SIG-M5 treated with dmso at 0.1 percent for 504 hours (cell line): Measurements from ENCODE around the gene POLDIP3.
"Not testable (repeated sequence)": the region's sequence is repeated elsewhere in the genome, so short reads cannot be mapped to it uniquely, and the experiment has no call there.

Source experiments
- DNase-seq: peaks from one replicate; lab custom pipeline; 2025; ENCODE audit not compliant: unreplicated experiment; lab: John Stamatoyannopoulos, UW

Gene POLDIP3

DNA sequence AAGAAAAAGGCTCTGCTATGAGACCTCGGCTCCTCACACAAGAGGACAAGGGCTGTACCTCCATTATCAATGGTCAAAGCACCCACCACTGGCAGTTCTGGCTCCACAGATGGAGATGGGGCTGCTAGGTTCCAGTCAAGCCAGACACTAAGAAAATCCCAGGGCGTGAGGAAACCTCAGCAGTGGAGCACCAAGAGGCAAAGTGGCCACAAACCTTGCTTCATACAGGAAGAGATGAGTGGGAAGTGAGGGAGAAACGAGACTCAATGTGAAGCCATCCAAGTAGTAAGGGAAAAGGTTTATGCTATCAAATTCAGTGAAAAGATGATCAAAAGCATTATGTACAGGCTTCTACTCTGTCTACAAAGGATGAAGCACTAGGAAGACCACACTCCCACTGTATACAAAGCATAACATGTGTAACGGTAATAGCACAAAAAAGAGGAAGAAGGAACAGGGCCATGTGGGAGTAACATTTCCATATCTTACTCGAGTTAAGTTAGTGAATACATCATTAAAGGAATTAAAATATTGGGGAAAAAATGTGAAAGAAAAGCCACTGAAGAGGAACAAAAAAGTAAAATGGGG is 27.0 kb downstream of the POLDIP3 start:
- DNase-seq = peak; percentile 55

DNA sequence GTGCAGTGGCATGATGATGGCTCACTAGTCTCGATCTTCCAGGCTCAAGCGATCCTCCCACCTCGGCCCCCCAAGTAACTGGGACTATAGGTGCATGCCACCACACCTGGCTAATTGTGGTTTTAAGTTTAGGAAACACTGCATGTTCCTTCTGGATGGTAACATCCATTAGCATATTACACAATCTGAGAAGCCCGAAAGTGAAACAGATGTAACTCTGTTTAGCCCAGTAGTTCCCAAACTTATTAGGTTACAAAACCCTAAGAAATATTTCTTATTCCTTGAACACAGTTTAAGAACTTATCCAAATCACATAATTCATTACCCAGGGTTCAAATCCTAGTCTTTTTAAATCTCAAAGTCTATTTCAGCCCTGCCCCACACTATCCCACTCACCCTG is 28.3 kb downstream of the POLDIP3 start:
- no peak for DNase-seq

DNA sequence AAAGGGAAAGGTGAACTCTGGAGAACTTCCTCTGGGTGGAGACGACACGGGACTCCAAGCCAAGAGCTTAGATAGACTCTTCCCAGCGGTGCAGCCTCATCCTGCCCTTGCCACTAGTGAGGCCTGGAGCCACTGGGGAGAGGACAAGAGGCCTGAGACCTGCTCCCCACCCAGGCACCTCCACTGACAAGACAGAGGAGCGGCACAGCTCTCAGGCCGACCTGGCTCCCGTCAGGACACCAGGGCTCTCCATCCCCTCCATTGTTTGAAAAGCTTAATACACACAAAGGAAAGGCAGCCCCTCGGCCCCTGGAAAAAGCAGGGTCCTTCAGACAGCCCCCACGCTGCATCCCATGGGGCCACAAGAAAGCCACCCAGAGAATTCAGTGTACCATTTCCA is 29.6 kb downstream of the POLDIP3 start:
- DNase-seq = no peak

DNA sequence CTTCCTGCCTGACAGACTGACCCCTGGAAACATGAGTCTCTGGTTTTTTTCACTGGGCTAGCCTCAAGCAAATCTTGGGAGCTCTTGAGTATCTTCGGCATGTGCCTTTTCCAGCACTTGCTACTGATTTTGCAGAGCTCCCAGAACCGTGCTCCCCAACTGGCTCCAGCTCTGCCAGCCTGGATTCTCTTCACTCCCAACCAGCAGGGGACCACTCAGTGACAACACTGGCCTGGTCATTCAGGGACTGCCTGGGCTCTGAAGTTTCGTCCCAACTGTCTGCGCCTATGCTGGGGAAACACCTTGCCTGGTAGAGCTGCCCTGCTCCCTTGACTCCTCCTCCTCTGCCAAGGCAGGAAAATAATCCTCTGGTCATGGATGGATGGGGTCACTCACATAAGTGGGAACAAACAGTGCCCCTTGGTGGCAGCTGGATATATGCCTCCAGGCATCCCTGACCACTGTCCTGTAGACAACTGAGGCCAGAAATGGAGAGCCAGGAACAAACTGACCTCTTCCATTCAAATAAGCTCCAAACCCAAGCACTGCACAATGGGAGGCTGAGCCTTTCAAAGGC is 30.2 kb downstream of the POLDIP3 start:
- DNase-seq = no peak

DNA sequence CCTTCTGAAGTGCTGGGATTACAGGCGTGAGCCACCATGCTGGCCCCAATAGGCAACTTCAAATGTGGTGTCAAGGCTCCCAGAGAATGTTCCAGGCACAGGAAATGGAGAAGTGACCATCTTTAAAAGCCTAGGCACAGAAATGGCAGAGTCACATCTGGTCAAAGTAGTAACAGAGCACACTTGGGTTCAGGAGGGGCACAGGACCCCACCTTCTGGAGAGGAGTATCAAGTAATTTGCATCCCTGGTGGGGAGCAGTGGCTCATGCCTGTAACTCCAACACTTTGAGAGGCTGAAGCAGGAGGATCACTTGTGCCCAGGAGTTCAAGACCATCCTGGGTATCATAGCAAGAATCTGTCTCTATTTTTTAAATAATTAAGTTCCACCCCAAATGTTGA is 31.7 kb downstream of the POLDIP3 start:
- DNase-seq = no peak

DNA sequence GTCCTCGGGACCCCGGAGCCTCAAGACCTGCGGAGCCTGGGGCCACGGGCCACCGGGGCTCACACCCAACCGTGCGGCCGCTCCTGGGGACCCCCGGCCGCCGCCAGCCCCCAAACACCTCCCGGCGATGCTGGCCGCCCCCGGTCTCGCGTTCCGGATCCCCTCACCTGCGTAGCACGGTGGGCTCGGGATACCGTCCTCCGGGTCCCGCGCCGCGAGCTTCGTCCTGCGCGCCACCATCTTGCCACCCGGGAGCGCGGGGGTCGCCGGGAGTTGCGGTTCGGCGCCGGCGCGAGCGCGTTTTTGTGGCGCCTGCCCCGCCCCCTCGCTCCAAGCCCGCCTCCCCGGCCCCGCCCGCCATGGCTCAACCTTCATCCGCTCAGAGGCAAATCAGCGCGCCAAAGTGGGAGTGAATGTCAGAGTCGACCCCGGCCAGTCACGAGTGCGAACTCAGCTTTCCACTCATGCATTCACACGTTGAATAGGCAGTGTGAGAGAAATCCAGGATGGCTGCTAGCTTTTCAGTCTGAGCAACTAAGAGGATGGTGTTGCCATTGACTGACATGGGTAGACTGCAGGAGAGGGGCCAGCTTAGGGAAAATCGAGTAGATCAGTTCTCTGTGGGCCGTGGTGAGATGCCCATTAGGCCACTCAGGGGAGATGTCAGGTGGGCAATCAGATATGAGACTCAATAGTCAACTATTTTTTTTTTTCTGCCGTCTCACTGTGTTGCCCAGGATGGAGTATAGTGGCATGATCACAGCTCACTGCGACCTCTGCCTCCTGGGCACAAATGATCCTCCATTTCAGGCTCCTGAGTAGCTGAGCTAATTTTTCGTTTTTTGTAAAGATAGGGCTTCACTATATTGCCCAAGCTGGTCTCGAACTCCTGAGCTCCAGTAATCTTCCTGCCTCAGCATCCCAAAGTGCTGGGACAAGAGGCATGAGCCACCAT is 32.6 kb downstream of the POLDIP3 start:
- DNase-seq = peak; percentile 54

DNA sequence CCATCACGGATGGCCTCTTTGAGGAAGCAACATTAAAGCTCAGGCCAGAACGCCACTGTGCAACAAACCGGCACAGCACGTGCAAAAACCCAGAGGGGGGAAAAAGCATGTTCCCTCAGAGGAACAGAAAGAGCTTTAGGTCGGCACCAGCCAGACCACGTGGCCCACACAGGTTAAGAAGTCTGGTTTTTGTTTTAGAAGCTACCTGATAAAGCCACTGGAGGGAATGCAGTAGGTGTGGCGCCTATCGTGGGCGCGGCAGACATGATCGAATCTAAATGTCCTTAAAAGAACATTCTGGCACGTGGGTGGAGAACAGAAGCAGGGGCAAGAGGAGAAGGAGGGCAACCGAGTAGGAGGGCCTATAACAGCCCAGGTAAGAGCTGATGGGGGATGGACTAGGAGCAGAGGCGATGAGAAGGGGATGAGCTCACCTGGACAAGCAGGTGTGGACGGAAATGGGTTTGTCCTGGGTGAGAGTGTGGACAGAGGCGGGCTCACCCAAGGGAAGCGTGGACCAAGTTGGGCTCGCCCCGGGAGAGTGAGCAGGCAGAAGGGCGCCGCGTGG is 33.4 kb downstream of the POLDIP3 start:
- DNase-seq = not testable (repeated sequence)

DNA sequence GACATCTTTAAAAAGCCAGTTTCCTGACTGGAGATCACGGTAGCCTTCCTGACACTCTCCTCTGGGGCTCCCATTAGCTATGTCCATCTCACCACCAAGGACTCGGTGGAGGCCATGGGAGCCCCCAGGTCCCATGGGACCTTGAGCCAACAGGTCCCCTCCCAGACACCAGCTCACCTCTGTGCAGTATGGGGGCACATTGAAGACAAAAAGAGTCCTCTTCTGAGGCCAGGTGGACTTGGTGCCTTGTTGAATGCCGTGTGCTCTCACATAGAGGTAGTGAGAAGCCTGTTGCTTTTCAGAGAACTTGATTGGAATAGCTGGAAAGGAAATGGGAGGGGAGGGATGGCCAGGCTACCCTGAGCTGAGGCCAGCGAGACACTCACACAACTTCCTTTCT is 34.6 kb downstream of the POLDIP3 start:
- DNase-seq = not testable (repeated sequence)

DNA sequence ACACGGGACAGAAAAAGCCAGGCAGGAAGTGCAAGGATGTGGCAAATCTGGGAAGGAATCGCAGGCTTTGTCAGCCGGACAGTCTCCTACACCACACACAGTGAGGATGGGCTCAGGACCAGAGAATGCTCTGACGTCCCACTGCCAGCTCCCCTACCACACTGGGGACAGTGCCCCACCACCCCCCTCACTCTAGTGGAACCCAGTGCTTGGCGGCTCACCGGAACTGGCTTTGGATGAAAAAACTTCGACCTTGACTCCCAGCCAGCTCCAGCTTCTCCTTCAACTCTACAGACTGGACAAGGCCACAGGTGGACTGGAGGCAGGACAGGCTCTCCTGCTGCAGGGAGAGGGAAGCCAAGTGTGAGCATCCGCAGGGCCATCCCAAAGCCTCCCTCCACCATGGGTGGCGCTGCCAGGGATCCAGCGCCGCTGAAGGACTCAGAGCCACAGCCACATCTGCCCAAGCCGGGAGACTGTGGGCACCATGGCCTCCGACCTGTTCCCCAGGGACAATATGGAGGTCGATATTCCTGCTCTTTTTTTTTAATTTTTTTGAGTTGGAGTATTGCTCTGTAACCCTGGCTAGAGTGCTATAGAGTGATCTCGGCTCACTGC is 37.0 kb downstream of the POLDIP3 start:
- no peak for DNase-seq

DNA sequence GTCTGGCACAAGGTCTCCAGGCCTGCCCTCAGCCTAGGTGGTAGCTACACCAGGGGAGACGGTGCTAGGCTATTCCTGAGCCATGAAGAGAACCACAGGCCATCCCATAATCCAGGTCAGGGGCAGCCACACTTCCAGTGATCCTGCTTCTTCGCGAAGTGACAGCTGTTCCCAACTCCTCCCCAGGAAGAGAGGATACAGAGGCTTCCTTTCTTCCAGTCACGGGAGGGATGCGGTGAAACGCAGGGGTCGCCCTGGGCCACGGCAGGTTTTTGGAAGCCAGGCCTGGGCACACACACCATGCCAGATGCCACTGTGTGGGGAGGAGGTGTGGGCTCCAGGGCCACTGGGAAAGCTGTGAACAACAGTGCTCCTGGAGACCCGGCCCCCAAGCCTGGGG is 37.5 kb downstream of the POLDIP3 start:
- DNase-seq = not testable (repeated sequence)

DNA sequence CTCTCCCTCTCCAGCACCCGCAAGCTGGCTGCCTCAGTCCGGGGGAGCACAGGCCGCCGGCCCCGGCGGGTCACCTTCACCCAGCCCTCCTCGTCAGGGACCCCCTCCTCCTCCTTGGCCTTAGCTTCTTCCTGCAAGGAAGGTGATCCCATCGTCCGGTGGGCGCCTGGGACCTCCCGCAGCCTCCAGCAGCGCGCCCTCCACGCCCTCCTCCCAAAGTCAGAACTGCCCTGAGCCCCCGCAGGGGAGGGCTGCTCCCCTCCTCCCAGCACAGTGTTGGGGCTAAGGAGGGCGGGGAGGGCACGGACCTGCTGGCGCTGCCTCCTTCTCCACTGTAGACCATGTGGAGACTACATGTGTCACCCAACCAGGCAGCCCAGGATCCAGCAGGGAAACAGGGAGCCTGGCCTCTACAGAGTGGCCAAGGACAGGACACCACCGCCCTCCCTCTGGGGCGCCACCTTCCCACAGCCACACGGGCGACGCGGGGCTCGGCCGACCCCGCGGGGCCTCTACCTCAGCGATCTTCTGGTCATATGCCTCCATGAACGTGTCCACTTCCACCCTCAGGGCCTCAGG is 38.6 kb downstream of the POLDIP3 start:
- DNase-seq = not testable (repeated sequence)

DNA sequence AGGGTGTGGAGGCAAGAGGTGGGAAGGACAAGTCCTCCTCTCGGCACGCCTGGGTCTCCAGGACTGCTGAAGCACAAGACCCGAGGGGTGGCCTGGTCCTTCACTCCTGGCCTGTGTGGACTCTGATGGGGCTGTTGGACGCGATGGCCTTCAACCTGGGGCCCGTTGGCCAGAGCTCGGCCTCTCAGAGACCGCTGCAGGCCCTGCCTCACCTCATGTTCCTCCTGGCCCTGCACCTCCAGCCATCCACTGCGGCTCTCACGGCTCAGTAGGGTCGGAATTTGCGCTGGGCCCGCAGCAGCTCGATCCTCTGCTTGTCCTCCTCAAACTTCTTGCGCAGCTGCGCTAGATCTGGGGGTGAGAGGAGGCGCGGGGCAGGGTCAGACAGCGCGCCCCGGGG is 40.2 kb downstream of the POLDIP3 start:
- not testable (repeated sequence) for DNase-seq

DNA sequence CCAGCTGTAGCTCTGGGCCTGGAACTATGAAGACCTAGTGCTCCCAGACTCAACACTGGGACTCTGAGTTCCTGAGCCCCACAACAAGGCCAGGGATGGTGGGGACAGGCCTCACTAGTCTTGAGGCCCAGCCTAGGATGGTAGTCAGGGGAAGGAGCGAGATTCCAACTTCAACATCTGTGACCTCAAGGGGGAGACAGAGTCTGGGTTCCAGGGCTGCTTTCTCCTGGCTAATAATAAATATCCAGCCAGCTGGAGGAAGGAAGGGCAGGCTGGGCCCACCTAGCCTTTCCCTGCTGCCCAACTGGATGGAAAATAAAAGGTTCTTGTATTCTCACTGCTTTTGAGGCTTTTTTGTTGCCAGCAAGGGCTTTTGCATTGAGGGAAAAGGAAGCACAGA is 40.6 kb downstream of the POLDIP3 start:
- DNase-seq = not testable (repeated sequence)

DNA sequence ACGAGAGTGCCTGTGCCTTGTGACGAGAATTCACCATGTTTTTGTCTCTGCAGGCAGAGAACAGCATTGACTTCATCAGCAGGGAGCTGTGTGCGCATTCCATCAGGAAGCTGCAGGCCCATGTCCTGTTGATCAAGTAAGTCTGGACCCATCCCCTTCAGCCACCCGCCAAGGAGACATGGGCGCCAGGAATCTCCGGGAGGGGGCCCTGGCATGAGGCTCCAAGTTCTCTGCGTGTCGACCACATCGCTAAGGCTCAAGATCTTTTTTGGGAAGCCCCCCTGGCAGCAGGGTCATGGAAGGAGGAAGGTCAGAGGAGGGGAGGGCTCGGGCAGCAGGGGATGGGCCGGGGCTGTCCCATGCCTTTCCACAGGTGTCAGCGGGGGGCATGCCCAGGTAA is 43.6 kb downstream of the POLDIP3 start:
- not testable (repeated sequence) for DNase-seq

DNA sequence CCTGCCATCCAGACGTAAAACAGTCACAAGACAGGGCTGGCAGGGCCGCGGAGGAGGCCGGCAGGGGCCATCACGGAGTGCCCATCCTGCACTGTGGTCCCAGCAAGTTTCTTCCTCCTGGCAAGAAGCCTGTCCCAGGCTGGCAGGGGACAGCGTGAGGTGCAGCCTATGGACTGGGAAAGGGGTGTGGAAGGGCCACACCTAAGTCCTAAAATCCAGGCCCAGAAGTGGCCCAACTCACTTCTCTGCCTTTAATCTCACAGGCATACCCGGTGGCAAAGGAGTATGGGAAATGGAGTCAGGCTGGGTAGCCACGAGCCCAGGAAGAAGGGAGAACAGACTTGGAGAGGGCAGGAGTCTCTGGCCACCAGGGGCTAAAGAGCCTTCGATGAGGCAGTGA is 44.1 kb downstream of the POLDIP3 start:
- not testable (repeated sequence) for DNase-seq

DNA sequence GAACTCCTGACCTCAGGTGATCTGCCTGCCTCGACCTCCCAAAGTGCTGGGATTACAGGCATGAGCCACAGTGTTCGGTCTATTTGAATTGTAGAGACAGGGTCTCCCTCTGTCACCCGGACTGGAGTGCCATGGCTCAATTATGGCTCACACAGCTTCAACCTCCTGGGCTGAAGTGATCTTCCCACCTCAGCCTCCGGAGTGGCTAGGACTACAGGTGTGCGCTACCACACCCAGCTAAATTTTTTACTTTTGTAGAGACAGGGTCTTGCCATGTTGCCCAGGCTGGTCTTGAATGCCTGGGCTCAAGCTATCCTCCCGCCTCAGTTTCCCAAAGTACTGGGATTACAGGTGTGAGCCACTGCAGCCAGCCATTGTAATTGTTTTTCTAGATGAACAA is 46.7 kb downstream of the POLDIP3 start:
- DNase-seq = not testable (repeated sequence)

DNA sequence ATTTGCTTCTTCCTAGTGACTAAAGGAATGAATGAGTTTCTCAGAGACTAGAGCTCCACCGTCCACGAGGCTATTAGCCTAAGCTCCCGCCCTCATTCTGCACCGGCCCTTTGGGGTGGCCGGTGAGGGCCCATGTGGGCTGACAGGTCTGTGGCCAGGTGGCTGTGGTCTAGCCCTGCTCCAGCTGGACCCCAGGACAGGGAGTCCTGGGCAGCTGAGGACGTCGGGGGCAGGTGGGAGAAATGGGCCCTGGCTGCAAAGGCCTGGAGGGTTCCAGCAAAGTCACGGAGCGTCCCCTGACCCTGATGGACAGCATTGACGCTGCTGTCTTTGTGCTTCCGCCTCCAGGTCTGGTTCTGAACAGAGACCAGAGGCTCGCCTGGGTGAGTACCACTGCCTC is 48.7 kb downstream of the POLDIP3 start:
- DNase-seq = no peak

DNA sequence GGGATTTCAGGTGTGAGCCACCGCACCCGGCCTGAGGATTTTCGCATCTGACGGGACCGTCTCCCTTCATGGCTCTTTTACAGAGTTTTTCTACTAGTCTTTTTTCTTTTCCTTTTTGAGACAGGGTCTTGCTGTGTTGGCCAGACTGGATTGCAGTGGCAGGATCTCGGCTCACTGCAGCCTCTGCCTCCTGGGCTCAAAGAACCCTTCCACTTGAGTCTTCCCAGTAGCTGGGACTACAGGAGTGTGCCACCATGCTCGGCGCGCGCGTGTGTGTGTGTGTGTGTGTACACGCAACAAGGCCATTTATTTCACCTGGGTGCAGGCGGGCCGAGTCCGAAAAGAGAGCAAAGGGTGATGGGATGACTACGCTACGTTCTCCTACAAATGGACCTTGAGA is 50.0 kb downstream of the POLDIP3 start:
- DNase-seq = no peak

DNA sequence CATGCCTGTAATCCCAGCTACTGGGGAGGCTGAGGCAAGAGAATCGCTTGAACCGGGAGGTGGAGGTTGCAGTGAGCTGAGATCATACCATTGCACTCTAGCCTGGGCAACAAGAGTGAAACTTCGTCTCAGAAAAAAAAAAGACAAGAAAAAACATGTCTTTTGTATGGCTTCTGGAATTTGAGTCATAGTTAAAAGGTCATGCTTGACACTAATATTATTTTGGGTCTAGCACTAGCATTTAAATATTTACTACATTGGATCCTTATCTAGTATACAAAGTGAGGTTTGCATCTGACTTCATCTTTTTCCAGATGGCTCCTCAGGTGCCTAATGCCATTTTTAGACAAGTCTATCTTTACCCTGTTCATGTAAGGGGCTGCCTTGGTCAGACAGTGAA is 50.7 kb downstream of the POLDIP3 start:
- not testable (repeated sequence) for DNase-seq

DNA sequence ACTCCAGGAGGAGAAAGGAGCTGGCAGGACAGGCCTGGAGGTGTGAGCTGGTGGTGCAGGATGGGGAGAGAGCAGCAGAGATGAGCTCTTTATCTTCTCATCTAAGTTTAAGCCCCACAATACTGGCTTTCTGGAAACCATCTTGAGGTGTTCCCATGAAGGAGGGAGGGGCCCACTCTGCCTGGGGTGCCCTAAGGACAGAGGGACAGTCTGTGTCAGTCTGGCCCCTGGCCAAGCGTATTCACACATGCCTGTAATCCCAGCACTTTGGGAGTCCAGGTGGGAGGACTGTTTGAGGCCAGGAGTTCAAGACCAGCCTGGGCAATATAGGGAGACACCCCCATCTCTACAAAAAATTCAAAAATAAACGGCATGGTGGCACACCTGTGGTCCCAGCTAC is 52.0 kb downstream of the POLDIP3 start:
- DNase-seq = no peak

DNA sequence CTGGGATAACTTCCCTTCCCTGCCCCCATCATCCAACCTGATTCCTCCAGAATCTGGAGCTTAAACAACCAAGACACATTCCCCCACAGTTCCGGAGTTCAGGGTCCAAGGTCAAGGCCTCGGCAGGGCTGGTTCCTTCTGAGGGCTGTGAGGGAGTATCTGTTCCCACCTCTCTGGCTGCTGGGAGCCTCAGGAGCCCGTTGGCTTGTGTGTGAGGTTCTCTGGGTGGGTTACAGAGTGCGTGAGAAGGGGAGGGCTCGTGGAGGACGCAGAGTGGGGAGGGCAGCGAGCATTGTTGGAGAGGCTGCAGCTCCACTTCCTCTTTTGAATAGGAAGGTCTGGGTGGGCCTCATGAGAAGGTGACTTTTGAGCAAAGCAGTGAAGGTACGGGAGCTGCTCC is 52.4 kb downstream of the POLDIP3 start:
- DNase-seq = peak; percentile 71
